UCSD-AML1 (cell line): ENCODE data around the gene MSANTD1.

ENCODE experiments used
- DNase-seq: peaks from one replicate; lab custom pipeline; 2025; ENCODE audit not compliant: unreplicated experiment; lab: John Stamatoyannopoulos, UW

The MSANTD1 gene

DNA sequence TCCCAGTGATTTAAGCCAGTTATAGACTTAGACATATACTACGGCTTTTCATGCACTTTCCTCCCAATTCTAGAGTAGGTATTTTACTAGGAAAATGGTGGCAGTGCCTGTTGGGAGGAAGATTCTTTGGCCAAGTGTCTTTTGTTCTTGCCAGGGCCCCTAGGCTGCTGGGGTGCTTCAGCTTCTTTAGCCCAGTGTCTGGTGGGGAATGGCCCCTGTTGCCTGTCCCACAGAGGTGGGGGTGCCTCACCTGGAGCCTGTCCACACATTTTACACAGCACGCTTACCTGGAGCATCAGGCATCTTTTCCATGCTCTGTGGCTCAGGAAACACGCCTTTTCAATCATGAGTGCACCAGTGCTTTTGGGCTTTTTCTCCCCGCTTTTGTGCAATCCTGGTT lies 33.2 kb upstream of the MSANTD1 start:
- no peak for DNase-seq

DNA sequence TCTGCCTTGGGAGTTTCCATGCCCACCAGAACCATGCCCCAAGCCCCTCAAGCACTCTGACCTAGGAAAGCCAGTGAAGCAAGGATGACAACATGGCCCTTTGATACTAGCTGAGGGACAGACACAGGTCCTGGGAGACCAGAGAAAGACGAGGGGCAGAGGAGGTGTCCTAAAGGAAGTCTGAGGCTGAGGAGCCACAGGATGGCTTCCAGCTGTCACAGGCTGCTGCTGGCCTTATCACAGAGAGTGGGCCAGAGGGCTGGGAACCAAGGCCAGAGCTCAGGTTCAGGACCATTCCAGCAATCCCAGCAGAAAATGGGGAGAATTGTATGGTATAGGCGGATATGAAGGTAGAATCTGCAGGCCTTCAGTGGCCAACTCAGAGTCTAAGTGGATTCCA lies 31.7 kb upstream of the MSANTD1 start:
- no peak for DNase-seq

GRCh38 chr4:3217771-3218170 lies 31.2 kb upstream of the MSANTD1 start:
- no peak for DNase-seq

- no peak for DNase-seq
Observed at GRCh38 chr4:3218824-3219760, 29.9 kb upstream of the MSANTD1 start.

DNA sequence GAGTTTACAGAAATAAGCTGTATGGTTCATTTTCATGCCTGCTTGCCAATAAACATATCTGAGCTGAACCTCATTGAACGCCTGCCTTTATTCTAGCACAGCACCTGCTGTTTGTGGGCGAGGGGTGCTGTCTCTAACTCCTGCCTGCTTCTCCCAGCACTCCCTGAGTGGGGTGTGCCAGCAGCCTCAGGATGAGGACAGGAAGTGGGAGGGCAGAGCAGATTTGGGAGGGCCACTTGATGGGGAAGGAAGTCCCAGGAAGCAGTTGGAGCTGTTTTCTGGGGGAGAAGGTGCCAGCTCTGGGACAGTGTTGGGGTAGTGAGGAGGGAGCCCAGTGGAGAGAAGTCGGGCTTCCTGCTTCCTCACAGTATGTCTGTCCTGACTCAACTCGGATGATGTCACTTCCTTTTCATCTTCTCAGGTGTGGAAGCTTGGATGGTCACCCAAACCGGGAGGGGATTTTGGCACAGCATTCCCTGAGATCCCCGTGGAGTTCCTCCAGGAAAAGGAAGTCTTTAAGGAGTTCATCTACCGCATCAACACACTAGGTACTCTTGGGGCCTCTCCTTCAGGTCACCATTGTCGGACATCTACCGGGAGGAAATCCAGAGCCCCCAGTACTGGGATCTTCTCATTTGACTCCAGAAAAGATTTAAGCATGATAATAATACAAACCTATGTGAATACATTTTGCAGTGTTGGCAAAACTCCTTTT lies 29.0 kb upstream of the MSANTD1 start:
- no peak for DNase-seq

DNA sequence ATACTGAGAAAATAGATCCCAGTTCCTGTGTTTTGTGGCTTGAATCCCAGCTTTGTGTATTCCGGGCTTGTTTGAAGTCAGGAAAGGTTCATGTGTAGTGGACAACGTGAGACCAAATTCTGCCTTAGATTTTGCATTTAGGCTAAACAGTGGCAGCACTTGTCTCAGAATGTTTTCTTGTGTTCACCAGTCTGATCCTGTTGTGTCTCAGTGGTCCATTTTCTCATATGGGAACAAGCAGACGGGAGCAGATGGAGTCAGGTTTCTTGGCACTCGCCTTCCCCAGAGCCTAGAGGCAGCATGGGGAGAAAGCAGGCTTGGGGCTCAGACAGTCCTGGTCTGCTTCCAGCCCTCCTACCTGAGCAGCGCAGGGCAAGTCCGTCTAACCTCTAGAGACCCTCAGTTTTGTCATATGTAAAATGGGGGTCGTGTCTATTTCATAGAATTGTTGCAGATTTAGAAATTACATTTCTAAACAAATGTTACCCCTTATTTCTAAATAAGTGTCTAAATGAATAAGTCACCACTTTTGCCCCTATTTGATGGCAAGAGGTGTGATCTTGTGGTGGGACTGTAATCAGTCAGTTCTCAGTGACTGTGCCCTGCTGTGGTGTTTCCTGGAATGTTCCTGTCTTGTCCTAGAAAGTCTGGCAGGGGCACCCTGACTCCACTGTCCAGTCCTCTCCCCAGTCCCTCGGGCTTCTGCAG lies 28.3 kb upstream of the MSANTD1 start:
- no peak for DNase-seq

DNA sequence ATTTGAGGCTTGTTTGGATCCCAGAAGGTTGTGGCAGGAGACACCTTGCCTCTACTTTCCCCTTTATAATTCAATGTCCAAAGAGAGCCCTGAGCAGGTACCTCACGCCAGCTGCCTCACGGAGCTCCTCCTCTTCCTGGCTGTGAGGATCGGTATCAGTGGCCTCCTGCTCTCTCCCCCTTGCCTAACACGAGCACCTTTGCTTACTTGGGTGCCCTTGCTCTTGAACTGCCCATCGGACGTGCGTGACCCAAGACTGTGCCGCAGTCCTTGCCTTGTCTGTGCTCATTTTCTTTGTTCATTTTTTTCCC lies 27.8 kb upstream of the MSANTD1 start:
- DNase-seq, result no peak

DNA sequence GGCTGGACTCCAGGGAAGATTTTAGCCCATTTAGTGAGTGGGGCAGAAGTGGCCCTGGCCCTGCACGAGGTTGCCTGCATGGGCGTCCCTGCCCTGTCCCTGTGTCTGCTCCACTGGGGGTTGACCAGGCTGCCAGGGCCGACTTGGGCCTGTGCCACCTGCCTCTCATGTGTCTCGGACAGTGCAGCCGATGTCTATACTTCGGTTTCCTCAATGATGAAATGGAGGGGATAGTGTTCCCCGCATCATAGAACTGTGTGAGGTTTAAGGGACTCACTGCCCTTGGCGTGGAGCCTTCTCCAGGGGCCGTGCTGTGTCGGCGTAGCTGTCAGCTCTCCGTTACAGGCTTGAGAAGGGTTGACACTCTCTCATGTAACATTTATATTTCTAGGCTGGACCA lies 27.0 kb upstream of the MSANTD1 start:
- no peak for DNase-seq

GRCh38 chr4:3223346-3223745 lies 25.6 kb upstream of the MSANTD1 start:
- no peak for DNase-seq

GRCh38 chr4:3223956-3224748 lies 24.8 kb upstream of the MSANTD1 start:
- no peak for DNase-seq

GRCh38 chr4:3225071-3225850 lies 23.7 kb upstream of the MSANTD1 start:
- no peak for DNase-seq

GRCh38 chr4:3225936-3226335 lies 23.0 kb upstream of the MSANTD1 start:
- DNase-seq, result no peak

GRCh38 chr4:3226467-3226866 lies 22.5 kb upstream of the MSANTD1 start:
- no peak for DNase-seq

DNA sequence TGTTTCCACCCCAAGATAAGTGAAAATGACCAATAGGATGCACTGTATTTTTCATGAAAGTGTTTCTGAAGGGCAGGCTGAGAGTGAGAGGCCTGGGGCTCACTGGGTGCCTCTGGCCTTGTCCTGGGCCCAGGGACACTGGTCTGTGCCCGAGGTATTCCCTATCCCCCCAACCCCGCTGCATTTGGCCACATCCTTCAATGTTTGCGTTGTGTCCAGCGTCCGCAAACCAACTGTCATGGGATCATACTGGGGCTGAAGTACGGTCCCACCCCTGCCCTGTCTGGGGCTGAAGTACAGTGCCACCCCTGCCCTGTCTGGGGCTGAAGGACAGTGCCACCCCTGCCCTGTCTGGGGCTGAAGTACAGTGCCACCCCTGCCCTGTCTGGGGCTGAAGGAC lies 22.0 kb upstream of the MSANTD1 start:
- DNase-seq, result no peak

DNA sequence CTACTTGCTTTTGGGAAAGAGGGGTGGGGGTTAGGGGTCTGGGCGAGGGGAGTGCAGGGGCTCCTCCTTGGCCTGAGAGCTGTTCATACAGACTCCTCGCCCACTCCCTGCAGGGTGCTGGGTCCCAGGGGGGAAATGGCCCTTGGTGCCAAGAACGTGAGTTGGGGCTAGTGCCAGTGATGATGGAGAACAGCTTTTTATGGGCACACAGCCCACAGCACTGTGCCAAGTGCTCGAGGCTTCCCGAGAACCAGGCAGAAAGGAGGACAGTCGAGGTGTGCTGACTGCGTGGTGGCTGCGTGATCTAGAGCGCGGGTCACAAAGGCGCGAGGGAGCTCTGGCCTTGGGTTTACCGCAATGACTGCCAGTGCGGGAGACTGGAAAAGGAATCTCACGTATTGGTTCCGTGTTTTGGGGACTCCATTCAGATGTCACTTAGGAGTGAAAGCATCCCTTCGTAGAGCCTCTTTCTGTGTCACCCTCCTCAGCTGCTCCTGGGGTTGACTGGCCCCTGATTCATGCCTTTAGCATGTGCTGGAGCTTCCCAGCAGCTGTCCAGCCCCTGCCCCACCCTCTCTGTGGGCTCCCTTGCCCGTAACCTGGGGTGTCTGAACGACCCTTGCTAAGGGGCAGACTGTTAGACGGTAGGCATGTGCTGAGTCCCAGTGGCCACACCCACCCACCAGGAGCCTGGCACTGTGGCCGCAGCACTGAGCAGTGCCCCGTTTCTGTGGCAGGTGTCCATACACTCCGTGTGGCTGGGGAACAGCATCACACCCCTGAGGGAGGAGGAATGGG lies 20.9 kb upstream of the MSANTD1 start:
- no peak for DNase-seq

DNA sequence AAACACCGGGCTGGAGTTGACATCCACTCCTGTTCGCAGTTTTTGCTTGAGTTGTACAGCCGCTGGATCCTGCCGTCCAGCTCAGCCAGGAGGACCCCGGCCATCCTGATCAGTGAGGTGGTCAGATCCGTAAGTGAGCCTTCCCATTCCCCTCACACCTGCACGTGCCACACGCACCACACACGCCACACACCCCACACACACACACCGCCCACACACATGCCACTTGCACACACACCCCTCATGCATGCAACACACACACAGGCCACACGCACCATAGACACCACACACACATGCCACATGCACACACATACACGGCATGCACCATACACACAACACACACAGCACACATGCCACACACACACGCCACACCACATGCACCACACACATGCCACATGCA lies 20.1 kb upstream of the MSANTD1 start:
- no peak for DNase-seq

DNA sequence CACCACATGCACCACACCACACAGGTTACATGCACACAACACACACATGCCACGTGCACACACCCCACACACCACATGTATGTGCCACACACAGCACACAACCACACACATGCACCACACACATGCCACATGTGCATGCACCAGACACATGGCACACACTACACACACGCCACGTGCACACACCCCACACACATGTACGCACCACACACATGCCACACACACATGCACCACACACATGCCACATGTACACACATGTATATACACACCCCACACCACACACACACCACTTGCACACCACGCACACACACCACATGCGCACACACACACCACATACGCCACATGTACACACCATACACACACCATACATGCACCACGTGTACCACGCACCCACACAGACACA lies 19.6 kb upstream of the MSANTD1 start:
- DNase-seq, result no peak

- no peak for DNase-seq
Observed at GRCh38 chr4:3229964-3230363, 19.0 kb upstream of the MSANTD1 start.

DNA sequence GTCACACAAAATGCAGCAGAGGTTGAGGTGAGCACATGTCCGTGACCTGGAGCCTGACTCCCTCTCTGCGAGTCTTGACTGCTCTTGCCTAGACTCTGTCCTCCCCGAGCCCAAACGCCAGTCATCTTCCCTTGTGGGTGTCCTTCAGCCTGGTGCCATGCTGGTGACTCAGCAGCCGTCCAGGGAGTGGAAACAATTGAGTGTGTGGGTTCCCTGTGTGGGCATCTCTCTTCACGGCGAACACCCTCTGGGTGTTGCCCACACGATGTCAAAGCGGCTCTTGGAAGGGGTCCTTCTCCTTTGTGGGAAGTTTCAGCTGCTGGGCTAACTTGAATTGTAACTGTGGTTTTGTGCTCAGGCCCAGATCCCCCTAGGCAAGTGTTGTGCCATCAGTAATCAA lies 17.5 kb upstream of the MSANTD1 start:
- DNase-seq, result no peak

DNA sequence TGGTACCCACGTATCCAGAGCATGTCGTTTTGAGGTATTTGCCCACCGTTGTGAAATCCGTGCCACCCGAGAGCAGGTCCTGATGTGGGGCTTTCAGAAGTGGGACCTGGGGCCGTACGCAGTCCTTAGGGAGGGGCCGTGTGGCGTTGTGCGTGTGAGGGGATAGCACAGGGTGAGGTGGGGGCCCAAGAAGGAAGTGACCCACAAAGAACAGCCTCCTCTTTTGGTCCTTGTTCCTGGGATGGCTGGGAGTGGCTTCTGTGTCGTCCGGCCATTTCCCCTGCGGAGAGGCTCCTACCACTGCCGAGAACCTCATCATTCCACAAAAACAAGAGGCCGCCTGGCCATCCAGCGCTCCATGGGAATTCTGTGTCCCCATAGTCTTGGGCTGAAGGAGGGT lies 17.0 kb upstream of the MSANTD1 start:
- DNase-seq, result no peak
